Fibroblast of lung (primary cell): ENCODE measurements around the gene CDH4. TPM values are rescaled to one million over a fixed set of nuclear protein-coding genes. Genes with fewer than 3 reads are reported as not detected.

Experiments
- DNase-seq, 2 donors: peaks; one replicate each; pipeline versions ENCODE4 v3.0.0 to v3.0.0-alpha.2; 2010; ENCODE audit warnings: low read depth in 2 of 2
- H2AFZ ChIP-seq: 2 replicates; pipeline ENCODE4 v1.5.1; 2012; ENCODE audit warnings: low read length, control low read depth, inconsistent platforms
- H3K27ac ChIP-seq: 2 replicates; pipeline ENCODE4 v1.5.1; 2011; ENCODE audit warnings: low read length, control low read depth; ENCODE audit not compliant: insufficient read depth
- H3K27me3 ChIP-seq: 2 replicates; pipeline ENCODE4 v1.5.1; 2011; ENCODE audit warnings: mild to moderate bottlenecking, low read length; ENCODE audit not compliant: control insufficient read depth, insufficient read depth
- H3K36me3 ChIP-seq: 2 replicates; pipeline ENCODE4 v1.5.1; 2011; ENCODE audit warnings: low read length; ENCODE audit not compliant: control insufficient read depth, insufficient read depth
- H3K4me1 ChIP-seq: 2 replicates; pipeline ENCODE4 v1.5.1; 2011; ENCODE audit warnings: low read length; ENCODE audit not compliant: control insufficient read depth, insufficient read depth; ENCODE audit errors: extremely low read depth
- H3K4me2 ChIP-seq: 2 replicates; pipeline ENCODE4 v1.5.1; 2011; ENCODE audit warnings: low read length, control low read depth; ENCODE audit not compliant: insufficient read depth; ENCODE audit errors: extremely low read depth
- H3K4me3 ChIP-seq, 4 experiments: fragments of 200-600 bp in 1 of 4; sonication (generic) in 1 of 4; replicated peaks in 1 of 4; 2 replicates each; pipeline ENCODE4 v1.5.1; 2011 to 2016; ENCODE audit warnings: low read length in 4 of 4, low read depth in 3 of 4, mild to moderate bottlenecking in 3 of 4, control low read depth in 2 of 4, inconsistent platforms in 1 of 4, mixed read lengths in 1 of 4; ENCODE audit not compliant: insufficient read depth in 1 of 4; ENCODE audit errors: control extremely low read depth in 1 of 4
- H3K79me2 ChIP-seq: 2 replicates; pipeline ENCODE4 v1.5.1; 2012; ENCODE audit warnings: mild to moderate bottlenecking, low read length, inconsistent platforms; ENCODE audit not compliant: control insufficient read depth, insufficient read depth
- H3K9ac ChIP-seq: 2 replicates; pipeline ENCODE4 v1.5.1; 2011; ENCODE audit warnings: mild to moderate bottlenecking, low read length, control low read depth; ENCODE audit not compliant: insufficient read depth
- H3K9me3 ChIP-seq: 2 replicates; pipeline ENCODE4 v1.5.1; 2012; ENCODE audit warnings: low read depth, low read length; ENCODE audit not compliant: control insufficient read depth, insufficient read depth
- H4K20me1 ChIP-seq: 2 replicates; pipeline ENCODE4 v1.5.1; 2011; ENCODE audit warnings: low read length; ENCODE audit not compliant: control insufficient read depth, insufficient read depth; ENCODE audit errors: extremely low read depth
- CTCF ChIP-seq, 2 donors: IDR thresholded peaks in 1 of 2; conservative IDR thresholded peaks in 1 of 2; 1 replicate in 1 of 2; 2 replicates in 1 of 2; pipeline ENCODE4 v1.5.1; 2011 to 2012; ENCODE audit warnings: low read length in 2 of 2, control low read depth in 1 of 2, inconsistent platforms in 1 of 2, low read depth in 1 of 2, mild to moderate bottlenecking in 1 of 2
- EZH2 ChIP-seq: IDR thresholded peaks from 2 replicates; pipeline ENCODE4 v1.5.1; 2012; ENCODE audit warnings: low read length, control low read depth, mild to moderate bottlenecking; ENCODE audit errors: missing control alignments
- polyA plus RNA-seq, 2 donors: library from polyadenylated mRNA; depleted of rRNA in 1 of 2; stranded (reverse) in 1 of 2; unstranded in 1 of 2; fragments of >200 nt; gene quantifications; 2 replicates each; pipeline ENCODE4 v1.2.1, GENCODE V29; 2011 to 2012; ENCODE audit warnings: missing spikeins in 1 of 2
- total RNA-seq: library from RNA; depleted of rRNA; stranded (reverse); fragments of >200 nt; gene quantifications from 2 replicates; pipeline ENCODE4 v1.2.1, GENCODE V29; 2014

Gene CDH4
- total and polyA plus RNA-seq, 2 donors (not counting 1 experiment from before 2014, with no cell fraction given): 4.8 to 6.8 TPM

- no peak overlapping the region for H3K4me3 ChIP-seq
- peaks cover 3% of the 10 kb centered on the region for H3K4me1 ChIP-seq
- no peak overlapping the region for H2AFZ ChIP-seq
- H3K4me2 ChIP-seq: no peak overlapping the region
- H3K36me3 ChIP-seq: no peaks in the 10 kb centered on the region
- no peaks in the 10 kb centered on the region for H3K79me2 ChIP-seq
- no peak for TF ChIP-seq EZH2
- H3K9me3 ChIP-seq: no peaks in the 10 kb centered on the region
- peaks cover 8% of the 10 kb centered on the region for H3K27me3 ChIP-seq
- no peak for DNase-seq
- H3K9ac ChIP-seq: no peak overlapping the region
- H3K27ac ChIP-seq: no peak overlapping the region
- no peaks in the 10 kb centered on the region for H4K20me1 ChIP-seq
Observed at GRCh38 chr20:61847420-61847748, 595.3 kb downstream of the CDH4 start.

GRCh38 chr20:61847986-61848385, 595.9 kb downstream of the CDH4 start:
- no peak overlapping the region for H3K4me2 ChIP-seq
- no peak for TF ChIP-seq CTCF (conservative IDR thresholded peaks at IDR 0.05 in 1 of 2, IDR thresholded peaks at IDR 0.05 in 1 of 2; ENCODE audit: low read depth in 1 of 2, low read length in 2 of 2)

DNA sequence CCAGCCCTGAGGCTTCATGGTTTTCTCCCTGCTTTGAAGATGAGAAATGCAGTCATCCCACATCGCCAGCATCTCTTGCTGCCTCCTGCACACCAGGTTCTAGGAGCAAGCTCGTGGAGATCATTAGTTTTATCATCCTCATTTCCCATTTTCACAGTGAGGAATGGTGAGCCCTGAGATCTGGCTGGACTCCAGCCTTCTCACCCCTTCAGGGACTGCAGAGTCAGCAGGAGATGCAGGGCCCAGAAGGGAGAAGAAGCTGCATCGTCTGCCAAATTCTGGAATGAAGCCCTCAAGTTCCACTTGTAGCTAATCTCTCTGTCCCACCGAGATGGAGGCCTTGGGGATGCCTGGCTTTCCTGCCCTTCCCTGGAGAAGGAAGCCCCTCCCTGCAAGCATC, 596.8 kb downstream of the CDH4 start:
- no peak overlapping the region for H3K9ac ChIP-seq
- no peak for DNase-seq
- no peak overlapping the region for H3K4me2 ChIP-seq
- H2AFZ ChIP-seq: no peak overlapping the region
- H3K4me3 ChIP-seq: no peak overlapping the region
- no peaks in the 10 kb centered on the region for H3K36me3 ChIP-seq
- no peaks in the 10 kb centered on the region for H3K9me3 ChIP-seq
- H3K27me3 ChIP-seq: peaks cover 8% of the 10 kb centered on the region
- no peak overlapping the region for H3K27ac ChIP-seq
- H3K79me2 ChIP-seq: no peaks in the 10 kb centered on the region
- TF ChIP-seq CTCF (conservative IDR thresholded peaks at IDR 0.05 in 1 of 2, IDR thresholded peaks at IDR 0.05 in 1 of 2; ENCODE audit: low read depth in 1 of 2, low read length in 2 of 2) (no peak), EZH2 (no peak)
- peaks cover 3% of the 10 kb centered on the region for H3K4me1 ChIP-seq
- H4K20me1 ChIP-seq: no peaks in the 10 kb centered on the region

More at GRCh38 chr20:61847986-61848385, 595.9 kb downstream of the CDH4 start:
- no peak for DNase-seq
- peaks cover 8% of the 10 kb centered on the region for H3K27me3 ChIP-seq
- no peaks in the 10 kb centered on the region for H3K36me3 ChIP-seq
- no peak overlapping the region for H3K4me3 ChIP-seq
- H3K9me3 ChIP-seq: no peaks in the 10 kb centered on the region
- no peaks in the 10 kb centered on the region for H3K79me2 ChIP-seq
- no peak overlapping the region for H3K9ac ChIP-seq
- no peaks in the 10 kb centered on the region for H4K20me1 ChIP-seq
- H3K4me1 ChIP-seq: peaks cover 3% of the 10 kb centered on the region
- H3K27ac ChIP-seq: no peak overlapping the region
- H2AFZ ChIP-seq: no peak overlapping the region

DNA sequence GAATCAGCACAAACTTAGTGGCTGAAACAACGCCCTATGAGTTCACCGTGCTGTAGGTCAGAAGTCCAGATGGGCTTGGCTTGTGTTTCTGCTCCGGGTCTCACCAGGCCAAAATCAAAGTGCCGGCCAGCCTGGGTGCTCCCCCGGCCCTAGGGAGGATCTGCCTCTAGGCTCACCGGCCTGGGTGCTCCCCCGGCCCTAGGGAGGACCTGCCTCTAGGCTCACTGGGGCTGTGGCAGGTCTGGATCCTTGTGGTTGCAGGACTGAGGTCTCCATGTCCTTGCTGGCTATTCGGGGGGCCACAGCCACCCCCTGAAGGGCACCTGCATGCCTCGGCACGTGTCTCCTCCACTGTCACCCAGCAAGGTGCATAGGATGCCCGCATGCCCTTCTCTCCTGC, 597.3 kb downstream of the CDH4 start:
- Histone ChIP-seq H3K27ac (no peak overlapping the region), H2AFZ (no peak overlapping the region), H3K9ac (no peak overlapping the region), H3K4me3 (no peak overlapping the region), H3K79me2 (no peaks in the 10 kb centered on the region), H3K9me3 (no peaks in the 10 kb centered on the region), H4K20me1 (no peaks in the 10 kb centered on the region), H3K4me2 (no peak overlapping the region), H3K27me3 (peaks cover 8% of the 10 kb centered on the region), H3K4me1 (peaks cover 3% of the 10 kb centered on the region), H3K36me3 (no peaks in the 10 kb centered on the region)
- DNase-seq: no peak
- TF ChIP-seq EZH2 (no peak), CTCF (conservative IDR thresholded peaks at IDR 0.05 in 1 of 2, IDR thresholded peaks at IDR 0.05 in 1 of 2; ENCODE audit: low read depth in 1 of 2, low read length in 2 of 2) (no peak)
